Kidney epithelial cell (primary cell): Measurements from ENCODE around the gene DENND1A. TPM values are rescaled to one million over a fixed set of nuclear protein-coding genes. Genes with fewer than 3 reads are reported as not detected.

ENCODE experiments used
- DNase-seq: peaks from one replicate; pipeline ENCODE4 v3.0.0-alpha.2; 2010; ENCODE audit warnings: low read depth
- H3K27me3 ChIP-seq: 2 replicates; pipeline ENCODE4 v1.6.0; 2011; ENCODE audit warnings: low read length; ENCODE audit not compliant: control insufficient read depth, insufficient read depth
- H3K36me3 ChIP-seq: 2 replicates; pipeline ENCODE4 v1.5.1; 2011; ENCODE audit warnings: low read length; ENCODE audit not compliant: control insufficient read depth, insufficient read depth
- H3K4me3 ChIP-seq: 2 replicates; pipeline ENCODE4 v1.5.1; 2011; ENCODE audit warnings: low read depth, mild to moderate bottlenecking, control low read depth, low read length
- CTCF ChIP-seq: IDR thresholded peaks from 2 replicates; pipeline ENCODE4 v1.5.1; 2011; ENCODE audit warnings: mild to moderate bottlenecking, moderate library complexity, low read length, control low read depth, inconsistent platforms; ENCODE audit not compliant: insufficient read depth, poor library complexity, severe bottlenecking
- total RNA-seq: library from RNA; depleted of rRNA; stranded (reverse); fragments of >200 nt; gene quantifications from 2 replicates; pipeline ENCODE4 v1.2.3, GENCODE V29; 2015

Gene DENND1A
- total RNA-seq, 1 donor from 2014 or later = 14.5 TPM

- no peak for DNase-seq
- Histone ChIP-seq H3K4me3 (no peak overlapping the region), H3K36me3 (no peaks in the 10 kb centered on the region), H3K27me3 (no peaks in the 10 kb centered on the region)
- no peak for TF ChIP-seq CTCF
Observed at GRCh38 chr9:123689701-123690428, 240.1 kb downstream of the DENND1A start.

- no peaks in the 10 kb centered on the region for H3K36me3 ChIP-seq
- no peak for DNase-seq
- no peak for TF ChIP-seq CTCF
- H3K27me3 ChIP-seq = no peaks in the 10 kb centered on the region
- H3K4me3 ChIP-seq = no peak overlapping the region
Observed at GRCh38 chr9:123687246-123687751, 242.6 kb downstream of the DENND1A start.

- Histone ChIP-seq H3K4me3 (no peak overlapping the region), H3K36me3 (no peaks in the 10 kb centered on the region), H3K27me3 (no peaks in the 10 kb centered on the region)
- no peak for TF ChIP-seq CTCF
- no peak for DNase-seq
Observed at GRCh38 chr9:123686829-123687192, 243.1 kb downstream of the DENND1A start.

- no peak for TF ChIP-seq CTCF
- Histone ChIP-seq H3K4me3 (no peak overlapping the region), H3K27me3 (no peaks in the 10 kb centered on the region), H3K36me3 (no peaks in the 10 kb centered on the region)
- DNase-seq = no peak
Observed at GRCh38 chr9:123686131-123686828, 243.6 kb downstream of the DENND1A start.

- Histone ChIP-seq H3K36me3 (no peaks in the 10 kb centered on the region), H3K4me3 (no peak overlapping the region), H3K27me3 (no peaks in the 10 kb centered on the region)
- no peak for DNase-seq
- no peak for TF ChIP-seq CTCF
Observed at GRCh38 chr9:123685489-123686083, 244.3 kb downstream of the DENND1A start.
